Activated T-helper 2 cell treated with anti-CD3 and anti-CD28 coated beads, Interferon-gamma antibody, Interleukin-2, Interleukin-4, amounts not matched to agents 10 μg/mL and 5 μg/mL and 100 μg/mL, durations not matched to agents 14 hours and 24 hours and 36 hours (primary cell): ENCODE data around the gene C3orf70. TPM values are rescaled to one million over a fixed set of nuclear protein-coding genes. Genes with fewer than 3 reads are reported as not detected.

Experiments
- DNase-seq: peaks from one replicate; pipeline ENCODE4 v3.0.0; 2021; ENCODE audit warnings: low spot score
- H3K27ac Mint-ChIP-seq: one replicate; pipeline ENCODE4 v1.8.0; 2021; ENCODE audit warnings: mixed read lengths
- H3K27me3 Mint-ChIP-seq: one replicate; pipeline ENCODE4 v1.8.0; 2021; ENCODE audit warnings: low read depth, mixed read lengths
- H3K36me3 Mint-ChIP-seq: one replicate; pipeline ENCODE4 v1.8.0; 2021; ENCODE audit warnings: low read depth, mixed read lengths
- H3K4me1 Mint-ChIP-seq: one replicate; pipeline ENCODE4 v1.8.0; 2021; ENCODE audit warnings: low read depth, mixed read lengths
- H3K4me3 Mint-ChIP-seq: one replicate; pipeline ENCODE4 v1.8.0; 2021; ENCODE audit warnings: low read depth, mild to moderate bottlenecking, moderate library complexity, mixed read lengths
- H3K9me3 Mint-ChIP-seq: one replicate; pipeline ENCODE4 v1.8.0; 2021; ENCODE audit warnings: mixed read lengths
- intact Hi-C: fragments of 100-400 bp; cut with micrococcal nuclease; formaldehyde crosslinking; loops from one replicate; pipeline ENCODE4 v1.15.1; 2023
- total RNA-seq: library from RNA; stranded (reverse); gene quantifications from 2 replicates; pipeline ENCODE4 v1.2.3, GENCODE V29; 2022

The C3orf70 gene
- total RNA-seq, 1 donor from 2014 or later: 0.05 TPM

DNA sequence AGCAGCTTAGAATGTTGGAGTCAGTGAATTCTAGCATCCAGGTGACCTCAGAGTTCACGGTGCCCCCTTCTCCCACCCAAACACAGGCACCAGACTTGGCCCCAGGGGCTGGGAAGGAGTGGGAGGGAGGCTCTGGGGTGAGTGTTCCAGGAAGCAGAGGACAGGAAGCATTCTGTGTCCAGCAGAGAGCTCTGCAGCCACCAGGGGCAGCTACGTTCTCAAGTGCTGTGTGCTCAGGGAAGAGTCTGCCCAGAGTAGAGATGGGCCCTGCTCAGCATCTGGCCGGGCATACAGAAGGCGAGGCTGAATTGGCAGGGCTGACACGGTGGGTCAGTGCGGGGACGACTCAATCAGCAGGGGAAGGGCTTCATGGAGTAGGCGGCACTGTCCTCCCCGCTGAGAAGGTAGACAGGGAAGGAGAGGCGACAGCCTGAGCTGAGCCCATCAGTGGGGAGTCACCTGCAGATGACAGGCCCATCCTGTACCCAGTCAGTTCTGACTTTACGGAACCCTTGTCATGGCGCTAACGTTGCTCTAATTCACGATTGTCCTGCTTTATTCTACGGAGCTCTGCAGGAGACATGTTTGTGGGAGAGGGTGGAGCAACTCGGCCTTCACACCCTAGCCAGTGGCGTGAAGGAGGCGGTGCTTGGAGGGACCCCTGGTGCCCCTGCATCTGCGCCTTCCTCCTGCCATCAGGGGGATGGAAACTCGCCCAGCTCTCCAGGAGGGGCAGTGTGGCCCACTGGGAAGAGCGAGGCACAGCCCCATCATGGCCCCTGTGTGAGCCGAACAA, 82.2 kb downstream of the C3orf70 start:
- H3K27ac Mint-ChIP-seq: no peak overlapping the region

DNA sequence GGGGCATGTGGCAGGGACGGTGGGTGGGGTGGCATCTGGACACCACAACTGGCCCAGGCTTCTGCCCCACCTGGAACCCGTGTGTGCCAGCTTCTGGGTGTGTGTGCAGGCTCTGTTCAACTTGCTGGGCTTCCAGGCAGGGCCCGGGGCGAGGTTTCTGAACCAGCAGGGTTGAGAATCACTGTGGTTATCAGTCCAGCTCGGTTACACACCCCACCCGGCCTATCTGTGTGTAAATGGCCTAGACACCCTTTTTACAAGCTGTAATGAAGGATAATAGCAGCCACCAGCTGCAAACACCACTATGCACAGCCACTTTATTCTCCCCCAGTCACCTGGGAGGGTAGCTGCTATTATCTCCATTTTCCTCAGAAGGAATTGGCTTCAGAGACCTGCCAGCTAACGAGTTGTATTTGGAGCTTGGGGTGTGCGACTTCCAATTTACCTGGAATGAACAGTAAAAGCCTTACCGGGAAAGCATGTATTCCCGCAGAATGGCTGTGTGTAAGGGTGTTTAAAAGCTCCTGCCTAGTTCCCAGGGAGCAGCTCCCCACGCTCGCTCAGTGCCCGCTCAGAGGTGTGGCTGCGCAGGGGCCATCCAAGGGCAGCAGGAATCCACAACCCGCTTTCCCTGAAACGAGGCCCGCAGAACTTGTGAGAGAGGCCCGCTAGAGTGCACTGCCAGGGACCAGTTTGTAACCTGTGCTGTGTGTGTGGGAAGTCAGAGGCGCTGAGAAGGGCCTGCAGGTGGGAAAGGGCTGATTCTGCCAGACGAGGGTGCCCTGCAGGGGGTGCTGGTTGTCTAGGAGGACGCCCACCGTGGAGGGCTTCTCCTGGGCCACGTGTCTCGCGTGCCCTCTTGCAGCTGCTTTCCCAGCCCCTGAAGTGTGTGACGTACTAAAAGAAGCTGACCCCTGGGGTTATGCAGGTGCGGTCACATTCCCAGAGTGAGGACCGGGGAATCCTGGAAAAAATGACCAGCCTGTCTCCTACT, 83.5 kb downstream of the C3orf70 start:
- intact Hi-C loops: no loop called here
- Mint-ChIP-seq H3K4me1 (no peaks in the 10 kb centered on the region), H3K27me3 (no peaks in the 10 kb centered on the region), H3K36me3 (no peaks in the 10 kb centered on the region), H3K9me3 (no peaks in the 10 kb centered on the region), H3K4me3 (no peak overlapping the region), H3K27ac (no peak overlapping the region)
- DNase-seq: no peak

More for the DNA sequence above, 82.2 kb downstream of the C3orf70 start:
- Mint-ChIP-seq H3K4me1 (no peaks in the 10 kb centered on the region), H3K9me3 (no peaks in the 10 kb centered on the region), H3K36me3 (no peaks in the 10 kb centered on the region), H3K27me3 (no peaks in the 10 kb centered on the region), H3K4me3 (no peak overlapping the region)
- intact Hi-C loops: no loop called here
- DNase-seq: no peak

DNA sequence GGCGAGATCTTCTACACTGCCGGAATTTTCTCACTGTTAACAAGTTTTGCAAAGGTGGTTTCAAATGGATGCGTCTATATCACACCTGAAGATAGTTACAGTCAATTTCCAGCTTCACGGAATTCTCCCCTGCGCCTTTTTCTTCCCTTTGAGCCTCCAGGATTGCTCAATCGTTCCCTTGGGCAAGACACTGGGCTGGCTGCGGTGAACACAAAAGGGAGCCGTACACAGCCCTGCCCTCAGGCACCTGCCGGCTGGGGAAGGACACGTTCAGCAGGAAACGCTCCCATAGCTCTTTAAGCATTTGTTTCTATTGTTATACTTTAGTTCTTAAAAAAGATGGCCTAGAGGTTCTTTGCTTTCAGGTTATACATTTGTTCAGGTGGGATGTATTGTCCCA, 85.7 kb downstream of the C3orf70 start:
- H3K27me3 Mint-ChIP-seq: no peaks in the 10 kb centered on the region
- intact Hi-C loops: no loop called here
- H3K27ac Mint-ChIP-seq: no peak overlapping the region
- H3K36me3 Mint-ChIP-seq: no peaks in the 10 kb centered on the region
- DNase-seq: no peak
- H3K4me1 Mint-ChIP-seq: no peaks in the 10 kb centered on the region
- no peak overlapping the region for H3K4me3 Mint-ChIP-seq
- no peaks in the 10 kb centered on the region for H3K9me3 Mint-ChIP-seq

DNA sequence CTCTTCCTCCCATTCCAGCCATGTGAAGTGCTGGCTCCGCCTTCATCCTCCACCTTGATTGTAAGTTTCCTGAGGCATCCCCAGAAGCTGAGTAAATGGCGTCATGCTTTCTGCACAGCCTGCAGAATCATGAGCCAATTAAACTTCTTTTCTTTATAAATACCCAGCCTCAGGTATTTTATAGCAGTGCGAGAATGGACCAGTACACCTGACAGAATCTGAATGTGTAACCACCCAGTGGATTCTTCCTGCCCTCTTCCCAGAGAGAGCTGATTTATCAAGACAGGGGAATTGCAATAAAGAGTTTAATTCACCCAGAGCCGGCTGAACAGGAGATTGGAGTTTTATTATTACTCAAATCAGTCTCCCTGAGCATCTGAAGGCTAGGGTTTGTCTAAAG, 86.6 kb downstream of the C3orf70 start:
- Mint-ChIP-seq H3K27ac (no peak overlapping the region), H3K36me3 (no peaks in the 10 kb centered on the region), H3K27me3 (no peaks in the 10 kb centered on the region), H3K4me3 (no peak overlapping the region), H3K9me3 (no peaks in the 10 kb centered on the region), H3K4me1 (no peaks in the 10 kb centered on the region)
- no peak for DNase-seq
- intact Hi-C loops: no loop called here

DNA sequence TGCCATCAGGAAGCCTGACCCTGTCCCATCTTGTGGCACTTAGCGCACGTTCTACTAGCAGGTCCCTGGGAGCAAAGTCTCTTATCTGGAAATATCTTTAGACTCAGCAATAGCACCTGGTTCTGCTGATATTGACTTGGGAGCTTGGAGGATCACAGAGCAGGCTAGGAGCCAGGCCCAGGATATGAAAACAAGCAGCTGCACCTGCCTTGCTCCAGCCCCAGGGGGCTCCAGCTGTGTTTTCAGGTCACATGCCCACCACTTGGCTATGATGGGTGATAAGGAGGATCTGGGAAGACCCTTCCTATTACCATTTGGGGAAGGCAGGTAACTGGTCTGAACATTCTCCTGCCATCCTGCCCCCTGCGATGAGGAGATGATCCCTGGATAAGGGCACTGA, 87.8 kb downstream of the C3orf70 start:
- no peak overlapping the region for H3K4me3 Mint-ChIP-seq
- no peaks in the 10 kb centered on the region for H3K4me1 Mint-ChIP-seq
- no peaks in the 10 kb centered on the region for H3K27me3 Mint-ChIP-seq
- DNase-seq: no peak
- intact Hi-C loops: no loop called here
- no peak overlapping the region for H3K27ac Mint-ChIP-seq
- H3K9me3 Mint-ChIP-seq: peaks cover 4% of the 10 kb centered on the region
- H3K36me3 Mint-ChIP-seq: no peaks in the 10 kb centered on the region

DNA sequence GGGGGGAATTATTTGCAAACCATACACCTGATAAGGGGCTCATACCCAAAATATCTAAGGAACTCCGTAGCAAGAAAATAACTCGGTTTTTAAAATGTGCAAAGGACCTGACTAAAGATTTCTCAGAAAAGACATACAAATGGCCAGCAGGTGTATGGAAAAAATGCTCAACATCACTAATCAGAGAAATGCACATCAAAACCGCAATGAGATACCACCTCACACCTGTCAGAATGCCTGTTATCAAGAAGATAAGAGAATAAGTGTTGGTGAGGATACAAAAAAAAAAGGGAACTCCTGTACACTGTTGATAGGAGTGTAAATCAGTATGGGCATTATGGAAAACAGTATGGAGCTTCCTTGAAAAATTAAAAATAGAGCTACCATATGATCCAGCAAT, 89.4 kb downstream of the C3orf70 start:
- Mint-ChIP-seq H3K27me3 (no peaks in the 10 kb centered on the region), H3K27ac (no peak overlapping the region), H3K36me3 (no peaks in the 10 kb centered on the region), H3K4me3 (no peak overlapping the region), H3K9me3 (peaks cover 12% of the 10 kb centered on the region), H3K4me1 (no peaks in the 10 kb centered on the region)
- intact Hi-C loops: no loop called here
- DNase-seq: no peak

DNA sequence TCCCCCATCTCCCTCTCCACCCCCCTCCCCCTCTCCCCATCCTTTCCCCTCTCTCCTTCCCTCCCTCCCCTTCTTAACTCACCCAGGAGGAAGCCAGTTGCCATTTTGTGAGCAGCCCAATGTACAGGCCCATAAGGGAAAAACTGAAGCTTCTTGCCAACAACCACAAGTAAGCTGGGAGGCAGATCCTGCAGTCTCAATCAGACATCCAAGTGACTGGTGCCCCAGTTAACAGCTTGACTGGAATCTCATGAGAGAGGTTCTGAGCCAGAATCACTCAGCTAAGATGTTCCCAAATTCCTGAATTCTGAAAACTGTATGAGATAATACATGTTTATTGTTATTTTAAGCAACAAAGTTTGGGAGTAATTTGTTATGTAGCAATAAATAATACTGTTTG, 90.7 kb downstream of the C3orf70 start:
- Mint-ChIP-seq H3K27me3 (no peaks in the 10 kb centered on the region), H3K4me3 (no peak overlapping the region), H3K36me3 (no peaks in the 10 kb centered on the region), H3K4me1 (no peaks in the 10 kb centered on the region), H3K27ac (no peak overlapping the region), H3K9me3 (peaks cover 19% of the 10 kb centered on the region)
- DNase-seq: no peak
- intact Hi-C loops: no loop called here

DNA sequence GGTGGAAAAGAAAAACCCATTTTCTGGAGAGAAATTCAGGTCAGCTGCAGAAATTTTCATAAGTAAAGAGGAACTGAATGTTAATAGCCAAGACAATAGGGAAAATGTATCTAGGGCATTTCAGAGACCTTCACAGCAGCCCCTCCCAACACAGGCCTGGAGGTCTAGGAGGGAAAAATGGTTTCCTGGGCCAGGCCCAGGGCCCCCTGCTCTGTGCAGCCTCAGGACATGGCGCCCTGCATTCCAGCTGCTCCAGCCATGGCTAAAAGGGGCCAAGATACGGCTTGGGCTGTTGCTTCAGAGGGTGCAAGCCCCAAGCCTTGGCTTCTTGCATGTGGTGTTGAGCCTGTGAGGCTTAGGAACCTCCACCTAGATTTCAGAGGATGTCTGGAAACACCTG, 92.2 kb downstream of the C3orf70 start:
- DNase-seq: no peak
- Mint-ChIP-seq H3K4me1 (no peaks in the 10 kb centered on the region), H3K36me3 (peaks cover 6% of the 10 kb centered on the region), H3K4me3 (no peak overlapping the region), H3K9me3 (peaks cover 31% of the 10 kb centered on the region), H3K27me3 (no peaks in the 10 kb centered on the region), H3K27ac (no peak overlapping the region)
- intact Hi-C loops: no loop called here

DNA sequence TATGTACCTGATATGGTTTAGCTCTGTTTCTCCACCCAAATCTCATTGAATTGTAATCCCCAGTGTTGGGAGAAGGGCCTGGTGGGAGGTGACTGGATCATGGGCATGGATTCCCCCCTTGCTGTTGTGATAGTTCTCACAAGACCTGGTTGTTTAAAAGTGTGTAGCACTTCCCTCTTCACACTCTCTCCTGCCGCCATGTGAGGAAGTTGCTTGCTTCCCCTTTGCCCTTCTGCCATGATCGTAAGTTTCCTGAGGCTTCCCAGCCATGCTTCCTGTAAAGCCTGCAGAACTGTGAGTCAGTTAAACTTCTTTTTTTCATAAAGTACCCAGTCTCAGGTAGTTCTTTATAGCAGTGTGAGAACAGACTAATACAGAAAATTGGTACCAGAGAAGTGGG, 93.1 kb downstream of the C3orf70 start:
- Mint-ChIP-seq H3K4me3 (no peak overlapping the region), H3K36me3 (peaks cover 13% of the 10 kb centered on the region), H3K9me3 (peaks cover 32% of the 10 kb centered on the region), H3K4me1 (no peaks in the 10 kb centered on the region), H3K27me3 (no peaks in the 10 kb centered on the region), H3K27ac (no peak overlapping the region)
- no peak for DNase-seq
- intact Hi-C loops: no loop called here

DNA sequence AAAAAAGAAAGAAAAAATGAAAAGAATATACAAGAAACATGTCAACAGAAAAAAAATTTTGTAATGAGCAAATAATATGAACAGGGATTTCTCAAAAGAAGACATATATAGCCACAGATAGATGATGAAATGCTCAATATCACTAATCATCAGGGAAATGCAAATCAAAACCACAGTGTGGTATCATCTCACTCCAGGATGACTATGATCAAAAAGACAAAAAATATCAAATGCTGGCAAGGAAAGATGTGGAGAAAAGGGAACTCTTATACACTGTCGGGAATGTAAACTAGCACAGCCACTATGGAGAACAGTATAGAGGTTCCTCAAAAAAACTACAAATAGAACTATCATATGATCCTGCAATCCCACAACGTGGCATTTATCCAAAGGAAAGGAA, 94.1 kb downstream of the C3orf70 start:
- H3K4me1 Mint-ChIP-seq: no peaks in the 10 kb centered on the region
- intact Hi-C loops: no loop called here
- no peak overlapping the region for H3K4me3 Mint-ChIP-seq
- no peak for DNase-seq
- peaks cover 32% of the 10 kb centered on the region for H3K9me3 Mint-ChIP-seq
- peaks cover 22% of the 10 kb centered on the region for H3K36me3 Mint-ChIP-seq
- no peak overlapping the region for H3K27ac Mint-ChIP-seq
- H3K27me3 Mint-ChIP-seq: no peaks in the 10 kb centered on the region

DNA sequence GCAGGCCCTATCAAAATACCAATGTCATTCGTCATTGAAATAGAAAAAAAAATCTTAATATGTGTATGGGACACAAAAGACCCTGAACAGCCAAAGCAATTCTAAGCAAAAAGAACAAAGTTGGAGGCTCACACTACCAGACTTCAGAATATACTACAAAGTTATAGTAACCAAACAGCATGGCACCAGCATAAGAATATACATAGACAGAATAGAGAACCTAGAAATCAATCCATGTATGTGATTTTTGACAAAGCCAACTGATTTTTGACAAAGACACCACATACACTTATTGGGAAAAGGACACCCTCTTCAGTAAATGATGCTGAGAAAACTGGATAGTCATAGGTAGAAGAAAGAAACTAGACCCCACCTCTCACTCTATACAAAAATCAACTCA, 95.0 kb downstream of the C3orf70 start:
- Mint-ChIP-seq H3K27me3 (no peaks in the 10 kb centered on the region), H3K9me3 (peaks cover 32% of the 10 kb centered on the region), H3K4me1 (no peaks in the 10 kb centered on the region), H3K36me3 (peaks cover 30% of the 10 kb centered on the region), H3K27ac (no peak overlapping the region), H3K4me3 (no peak overlapping the region)
- no peak for DNase-seq
- intact Hi-C loops: no loop called here

DNA sequence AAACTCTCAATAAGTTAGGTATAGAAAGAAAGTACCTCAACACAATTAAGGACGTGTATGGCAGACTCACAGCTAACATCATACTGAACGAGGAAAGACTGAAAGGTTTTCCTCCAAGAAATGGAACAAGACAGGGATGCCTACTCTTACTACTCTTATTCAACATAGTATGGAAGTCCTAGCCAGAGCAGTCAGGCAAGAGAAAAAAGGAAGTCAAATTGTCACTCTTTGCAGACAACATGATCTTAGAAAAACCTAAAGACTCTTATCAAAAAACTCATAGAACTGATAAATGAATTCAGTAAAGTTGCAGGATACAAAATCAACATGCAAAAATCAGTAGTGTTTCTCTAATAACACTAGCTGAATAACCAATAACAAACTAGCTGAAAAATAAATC, 96.0 kb downstream of the C3orf70 start:
- Mint-ChIP-seq H3K27ac (no peak overlapping the region), H3K4me1 (no peaks in the 10 kb centered on the region), H3K4me3 (no peak overlapping the region), H3K9me3 (peaks cover 32% of the 10 kb centered on the region), H3K27me3 (no peaks in the 10 kb centered on the region), H3K36me3 (peaks cover 39% of the 10 kb centered on the region)
- DNase-seq: no peak
- intact Hi-C loops: no loop called here

DNA sequence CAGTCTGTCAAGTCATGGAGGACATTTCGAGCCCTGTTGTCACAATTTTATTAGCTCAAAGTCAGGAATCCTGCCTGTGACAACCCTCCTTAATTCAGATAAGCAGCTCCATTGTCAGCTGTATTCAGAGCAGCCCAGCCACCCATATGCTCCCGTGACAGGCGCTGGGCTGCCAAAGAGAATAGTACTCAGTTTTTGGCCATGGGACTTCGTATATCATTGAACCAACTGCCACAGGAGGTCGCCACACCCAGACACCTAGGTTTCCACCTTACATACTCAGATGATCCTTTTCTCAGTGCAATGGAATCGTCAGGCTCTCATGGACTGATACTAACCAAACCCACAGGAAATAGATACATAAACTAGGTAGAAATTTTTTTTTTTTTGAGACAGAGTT, 100.2 kb downstream of the C3orf70 start:
- H3K27me3 Mint-ChIP-seq: no peaks in the 10 kb centered on the region
- no peaks in the 10 kb centered on the region for H3K4me1 Mint-ChIP-seq
- no peak overlapping the region for H3K4me3 Mint-ChIP-seq
- intact Hi-C loops: no loop called here
- no peak for DNase-seq
- no peak overlapping the region for H3K27ac Mint-ChIP-seq
- peaks cover 14% of the 10 kb centered on the region for H3K9me3 Mint-ChIP-seq
- H3K36me3 Mint-ChIP-seq: peaks cover 70% of the 10 kb centered on the region
